Measurements from ENCODE around the gene SHC2. TPM values are rescaled to one million over a fixed set of nuclear protein-coding genes. Genes with fewer than 3 reads are reported as not detected.

SHC2 gene
- polyA plus RNA-seq, 1 donor (not counting 4 experiments of a cell fraction or from before 2014, with no cell fraction given), result 2.5 TPM

GRCh38 chr19:391207-391557 lies 69.7 kb downstream of the SHC2 start:
- Histone ChIP-seq H3K27ac (ENCODE audit: control insufficient read depth, insufficient read depth, low read length) (no peak overlapping the region), H3K4me3 (ENCODE audit: control insufficient read depth in 2 of 3, extremely low read depth in 1 of 3, insufficient read depth in 2 of 3, low read depth in 1 of 3, low read length in 3 of 3) (no peak overlapping the region), H3K79me2 (ENCODE audit: control insufficient read depth, insufficient read depth, low read length) (no peaks in the 10 kb centered on the region), H4K20me1 (ENCODE audit: control insufficient read depth, extremely low read depth, insufficient read depth, low read length) (no peaks in the 10 kb centered on the region), H3K9me1 (ENCODE audit: control insufficient read depth, extremely low read depth, insufficient read depth, low read length) (no peaks in the 10 kb centered on the region), H3K9ac (ENCODE audit: control insufficient read depth, extremely low read depth, insufficient read depth, low read length) (no peak overlapping the region), H3K9me3 (ENCODE audit: control insufficient read depth, low read depth, low read length) (peaks cover 10% of the 10 kb centered on the region), H3K27me3 (ENCODE audit: control insufficient read depth, extremely low read depth, insufficient read depth, low read length) (no peaks in the 10 kb centered on the region), H3K4me2 (ENCODE audit: control insufficient read depth, extremely low read depth, insufficient read depth, low read depth, low read length) (no peak overlapping the region), H2AFZ (ENCODE audit: control insufficient read depth, low read length) (no peak overlapping the region), H3K4me1 (ENCODE audit: control insufficient read depth, extremely low read depth, insufficient read depth, low read length) (peaks cover 5% of the 10 kb centered on the region), H3K36me3 (ENCODE audit: control insufficient read depth in 2 of 2, extremely low read depth in 1 of 2, insufficient read depth in 2 of 2, low read length in 2 of 2) (no peaks in the 10 kb centered on the region)
- dilution Hi-C loops (cut with MboI; ENCODE audit: extremely low pct_ligation_motif_present, low sequenced_read_pairs), result no loop called here
- no peak for TF ChIP-seq EZH2 (IDR thresholded peaks at IDR 0.05; ENCODE audit: low read length)
- FAIRE-seq (no peak), DNase-seq (ENCODE audit: low read depth, low spot score) (no peak)

GRCh38 chr19:390386-391206 lies 70.2 kb downstream of the SHC2 start:
- no peaks in the 10 kb centered on the region for H3K27me3 ChIP-seq (ENCODE audit: control insufficient read depth, extremely low read depth, insufficient read depth, low read length)
- no peak for FAIRE-seq
- H2AFZ ChIP-seq (ENCODE audit: control insufficient read depth, low read length), result no peak overlapping the region
- no peaks in the 10 kb centered on the region for H4K20me1 ChIP-seq (ENCODE audit: control insufficient read depth, extremely low read depth, insufficient read depth, low read length)
- H3K27ac ChIP-seq (ENCODE audit: control insufficient read depth, insufficient read depth, low read length), result no peak overlapping the region
- no peak overlapping the region for H3K4me2 ChIP-seq (ENCODE audit: control insufficient read depth, extremely low read depth, insufficient read depth, low read depth, low read length)
- no peak for TF ChIP-seq CTCF (optimal IDR thresholded peaks at IDR 0.05 in 1 of 3, IDR thresholded peaks at IDR 0.05 in 1 of 3, conservative IDR thresholded peaks at IDR 0.05 in 1 of 3; ENCODE audit: extremely low read depth in 1 of 3, insufficient read depth in 2 of 3, low read length in 3 of 3)
- TF ChIP-seq EZH2 (IDR thresholded peaks at IDR 0.05; ENCODE audit: low read length), result no peak
- H3K36me3 ChIP-seq (ENCODE audit: control insufficient read depth in 2 of 2, extremely low read depth in 1 of 2, insufficient read depth in 2 of 2, low read length in 2 of 2), result no peaks in the 10 kb centered on the region
- H3K9ac ChIP-seq (ENCODE audit: control insufficient read depth, extremely low read depth, insufficient read depth, low read length), result no peak overlapping the region
- DNase-seq (ENCODE audit: low read depth, low spot score), result no peak
- H3K79me2 ChIP-seq (ENCODE audit: control insufficient read depth, insufficient read depth, low read length), result no peaks in the 10 kb centered on the region
- no peaks in the 10 kb centered on the region for H3K9me1 ChIP-seq (ENCODE audit: control insufficient read depth, extremely low read depth, insufficient read depth, low read length)
- no peak overlapping the region for H3K4me3 ChIP-seq (ENCODE audit: control insufficient read depth in 2 of 3, extremely low read depth in 1 of 3, insufficient read depth in 2 of 3, low read depth in 1 of 3, low read length in 3 of 3)
- H3K4me1 ChIP-seq (ENCODE audit: control insufficient read depth, extremely low read depth, insufficient read depth, low read length), result peaks cover 6% of the 10 kb centered on the region
- H3K9me3 ChIP-seq (ENCODE audit: control insufficient read depth, low read depth, low read length), result peaks cover 8% of the 10 kb centered on the region
- dilution Hi-C loops (cut with MboI; ENCODE audit: extremely low pct_ligation_motif_present, low sequenced_read_pairs), result no loop called here

GRCh38 chr19:389935-390289 lies 70.9 kb downstream of the SHC2 start:
- no peak overlapping the region for H3K9ac ChIP-seq (ENCODE audit: control insufficient read depth, extremely low read depth, insufficient read depth, low read length)
- H3K79me2 ChIP-seq (ENCODE audit: control insufficient read depth, insufficient read depth, low read length), result no peaks in the 10 kb centered on the region
- peaks cover 6% of the 10 kb centered on the region for H3K4me1 ChIP-seq (ENCODE audit: control insufficient read depth, extremely low read depth, insufficient read depth, low read length)
- FAIRE-seq (no peak), DNase-seq (ENCODE audit: low read depth, low spot score) (no peak)
- H3K4me3 ChIP-seq (ENCODE audit: control insufficient read depth in 2 of 3, extremely low read depth in 1 of 3, insufficient read depth in 2 of 3, low read depth in 1 of 3, low read length in 3 of 3), result no peak overlapping the region
- H3K27ac ChIP-seq (ENCODE audit: control insufficient read depth, insufficient read depth, low read length), result no peak overlapping the region
- peaks cover 5% of the 10 kb centered on the region for H3K9me3 ChIP-seq (ENCODE audit: control insufficient read depth, low read depth, low read length)
- no peak overlapping the region for H3K4me2 ChIP-seq (ENCODE audit: control insufficient read depth, extremely low read depth, insufficient read depth, low read depth, low read length)
- dilution Hi-C loops (cut with MboI; ENCODE audit: extremely low pct_ligation_motif_present, low sequenced_read_pairs), result no loop called here
- no peaks in the 10 kb centered on the region for H3K36me3 ChIP-seq (ENCODE audit: control insufficient read depth in 2 of 2, extremely low read depth in 1 of 2, insufficient read depth in 2 of 2, low read length in 2 of 2)
- TF ChIP-seq EZH2 (IDR thresholded peaks at IDR 0.05; ENCODE audit: low read length) (no peak), CTCF (optimal IDR thresholded peaks at IDR 0.05 in 1 of 3, IDR thresholded peaks at IDR 0.05 in 1 of 3, conservative IDR thresholded peaks at IDR 0.05 in 1 of 3; ENCODE audit: extremely low read depth in 1 of 3, insufficient read depth in 2 of 3, low read length in 3 of 3) (no peak)
- no peaks in the 10 kb centered on the region for H3K9me1 ChIP-seq (ENCODE audit: control insufficient read depth, extremely low read depth, insufficient read depth, low read length)
- H4K20me1 ChIP-seq (ENCODE audit: control insufficient read depth, extremely low read depth, insufficient read depth, low read length), result no peaks in the 10 kb centered on the region
- H3K27me3 ChIP-seq (ENCODE audit: control insufficient read depth, extremely low read depth, insufficient read depth, low read length), result no peaks in the 10 kb centered on the region
- H2AFZ ChIP-seq (ENCODE audit: control insufficient read depth, low read length), result no peak overlapping the region
